B cell (primary cell): ENCODE data around the gene KPNB1.

Experiments
- CTCF ChIP-seq: fragments of 200-600 bp; IDR thresholded peaks from one replicate; pipeline ENCODE4 v1.8.0; 2022; ENCODE audit warnings: antibody characterized with exemption, mild to moderate bottlenecking
- EZH2 ChIP-seq: IDR thresholded peaks from 2 replicates; pipeline ENCODE4 v1.6.1; 2012; ENCODE audit warnings: borderline replicate concordance, low read depth, mild to moderate bottlenecking, moderate library complexity, low read length; ENCODE audit not compliant: insufficient read depth, poor library complexity, severe bottlenecking

- no peak for TF ChIP-seq CTCF
- no peak for TF ChIP-seq EZH2
Observed at GRCh38 chr17:47676199-47676472, 26.4 kb downstream of the KPNB1 start.
